DOHH2 (cell line): ENCODE results near the gene SLC25A1.

Experiments
- EZH2phosphoT487 ChIP-seq: fragments of 200-600 bp; sonication (generic); IDR thresholded peaks from 2 replicates; pipeline ENCODE4 v1.6.1; 2017; ENCODE audit warnings: borderline replicate concordance, mild to moderate bottlenecking, antibody characterized with exemption, low read length, moderate library complexity, mixed read lengths
- TF ChIP-seq, protein P1 (sequence below): fragments of 200-600 bp; sonication (generic); IDR thresholded peaks from one replicate; pipeline ENCODE4 v1.5.1; 2014; ENCODE audit warnings: antibody characterized with exemption, mild to moderate bottlenecking, low read depth, low read length; ENCODE audit not compliant: poor library complexity, severe bottlenecking

DNA sequence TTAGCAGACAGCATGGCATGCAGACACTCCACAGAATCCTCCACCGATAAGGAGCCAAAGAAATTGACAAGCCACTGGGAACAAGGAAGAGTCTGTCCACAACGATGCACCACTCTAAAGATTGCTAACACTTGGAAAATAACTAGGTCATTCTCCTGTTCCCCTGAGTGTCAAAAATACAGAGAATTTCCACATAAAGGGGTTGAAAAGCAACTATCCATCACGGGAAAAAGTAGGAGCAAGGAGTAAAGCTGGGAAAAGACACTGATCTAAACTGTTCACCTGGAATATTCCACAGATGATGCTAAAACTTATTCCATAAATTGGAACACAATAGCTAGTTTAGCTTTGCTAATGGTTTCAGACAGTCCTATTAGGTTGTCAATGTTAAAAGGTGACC lies 47.0 kb upstream of the SLC25A1 start:
- TF ChIP-seq, protein P1, sequence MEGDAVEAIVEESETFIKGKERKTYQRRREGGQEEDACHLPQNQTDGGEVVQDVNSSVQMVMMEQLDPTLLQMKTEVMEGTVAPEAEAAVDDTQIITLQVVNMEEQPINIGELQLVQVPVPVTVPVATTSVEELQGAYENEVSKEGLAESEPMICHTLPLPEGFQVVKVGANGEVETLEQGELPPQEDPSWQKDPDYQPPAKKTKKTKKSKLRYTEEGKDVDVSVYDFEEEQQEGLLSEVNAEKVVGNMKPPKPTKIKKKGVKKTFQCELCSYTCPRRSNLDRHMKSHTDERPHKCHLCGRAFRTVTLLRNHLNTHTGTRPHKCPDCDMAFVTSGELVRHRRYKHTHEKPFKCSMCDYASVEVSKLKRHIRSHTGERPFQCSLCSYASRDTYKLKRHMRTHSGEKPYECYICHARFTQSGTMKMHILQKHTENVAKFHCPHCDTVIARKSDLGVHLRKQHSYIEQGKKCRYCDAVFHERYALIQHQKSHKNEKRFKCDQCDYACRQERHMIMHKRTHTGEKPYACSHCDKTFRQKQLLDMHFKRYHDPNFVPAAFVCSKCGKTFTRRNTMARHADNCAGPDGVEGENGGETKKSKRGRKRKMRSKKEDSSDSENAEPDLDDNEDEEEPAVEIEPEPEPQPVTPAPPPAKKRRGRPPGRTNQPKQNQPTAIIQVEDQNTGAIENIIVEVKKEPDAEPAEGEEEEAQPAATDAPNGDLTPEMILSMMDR = no peak
- no peak for TF ChIP-seq EZH2phosphoT487
